GM12892 (cell line): ENCODE measurements around the gene PML.
A peak's percentile ranks its signal among the peaks of the same experiment; 100 is the strongest.

Experiments
- DNase-seq: peaks from one replicate; pipeline ENCODE4 v3.0.0; 2011; ENCODE audit not compliant: insufficient read length
- FAIRE-seq: peaks from 2 replicates; lab custom pipeline; 2011; peaks lifted over from hg19 to GRCh38; lab: Jason Lieb, UNC
- POLR2A ChIP-seq: IDR thresholded peaks from 2 replicates; pipeline ENCODE4 v1.6.1; 2011; ENCODE audit warnings: low read depth, low read length, control low read depth
- POLR2AphosphoS5 ChIP-seq: IDR thresholded peaks from 2 replicates; pipeline ENCODE4 v1.6.1; 2011; ENCODE audit warnings: low read depth, low read length, control low read depth
- TAF1 ChIP-seq: IDR thresholded peaks from 2 replicates; pipeline ENCODE4 v1.6.1; 2011; ENCODE audit warnings: low read depth, mild to moderate bottlenecking, control low read depth, low read length, borderline replicate concordance

The PML gene

DNA sequence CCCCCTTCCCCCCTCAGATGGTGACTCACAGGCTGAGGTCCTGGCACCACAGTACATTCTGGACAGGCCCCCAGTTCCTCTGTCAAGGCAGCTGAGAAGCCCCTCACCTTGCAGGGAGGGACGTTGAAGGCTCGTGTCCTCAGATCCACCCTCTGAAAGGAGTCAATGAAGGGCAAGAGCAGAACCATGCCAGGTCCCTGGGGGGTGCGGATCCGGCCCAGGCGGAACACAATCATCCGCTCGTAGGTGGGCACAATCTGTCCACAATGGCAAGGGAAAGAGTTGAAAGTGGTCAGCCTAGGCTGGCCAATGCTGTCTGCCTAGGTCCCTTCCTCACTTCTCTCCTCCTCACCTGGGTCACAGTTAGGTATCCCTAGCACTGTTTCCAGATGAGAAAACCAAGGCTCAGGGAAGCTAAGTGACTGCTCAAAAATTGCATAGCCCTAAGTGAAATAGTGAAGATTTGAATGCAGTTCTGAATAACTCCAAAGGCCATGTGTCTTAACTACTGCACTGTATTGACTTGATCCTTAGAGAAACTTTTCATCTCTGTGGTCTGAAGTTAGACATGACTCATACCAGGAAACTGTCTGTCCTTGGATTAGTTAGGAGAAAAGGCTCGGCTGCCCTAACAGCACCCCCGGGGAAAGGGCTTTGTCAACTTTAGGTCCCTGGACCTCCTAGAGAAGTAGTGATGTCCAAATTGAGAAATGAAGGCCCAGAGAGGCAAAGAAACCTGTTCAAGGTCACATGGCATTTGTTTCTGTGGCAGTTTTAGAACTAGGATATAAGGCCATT lies 5.3 kb upstream of the PML start:
- DNase-seq = no peak
- FAIRE-seq = no peak
- TF ChIP-seq POLR2A = no peak

DNA sequence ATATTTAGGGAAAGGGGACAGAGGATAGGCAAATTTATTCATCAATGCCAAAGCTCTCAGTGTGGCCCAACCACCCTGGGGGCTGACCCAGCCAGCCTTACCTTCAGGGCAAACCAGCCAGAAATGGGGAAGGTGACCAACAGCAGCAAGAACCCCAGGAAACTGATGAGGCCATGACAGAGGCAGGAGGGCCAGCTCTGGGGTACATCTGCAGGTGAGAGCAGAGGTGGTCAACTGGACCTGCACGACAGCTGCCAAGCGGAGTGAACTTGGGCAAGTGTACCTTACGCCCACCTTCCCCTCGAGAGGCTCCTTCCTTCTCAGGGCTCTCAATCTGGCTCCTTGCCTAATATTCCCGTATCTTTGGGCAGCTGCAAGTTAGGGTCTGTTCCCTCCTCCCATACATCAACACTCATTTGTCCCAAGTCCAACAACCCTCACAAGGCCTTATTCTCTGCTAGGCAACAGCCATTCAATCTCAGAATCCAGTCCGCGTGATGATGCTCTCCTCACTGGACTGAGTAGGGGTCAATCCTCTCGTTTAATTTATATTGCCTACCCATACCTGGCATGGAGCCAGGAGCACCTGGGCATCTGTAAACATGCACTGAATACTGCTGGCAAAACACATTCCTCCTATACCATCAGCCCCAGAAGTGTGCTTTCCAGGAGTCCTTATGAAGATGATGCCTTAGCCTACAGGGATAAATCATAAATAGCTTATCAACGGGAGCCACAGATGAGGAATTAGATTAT lies 4.1 kb upstream of the PML start:
- TF ChIP-seq TAF1 (no peak), POLR2AphosphoS5 (no peak), POLR2A (no peak)
- no peak for FAIRE-seq
- no peak for DNase-seq

DNA sequence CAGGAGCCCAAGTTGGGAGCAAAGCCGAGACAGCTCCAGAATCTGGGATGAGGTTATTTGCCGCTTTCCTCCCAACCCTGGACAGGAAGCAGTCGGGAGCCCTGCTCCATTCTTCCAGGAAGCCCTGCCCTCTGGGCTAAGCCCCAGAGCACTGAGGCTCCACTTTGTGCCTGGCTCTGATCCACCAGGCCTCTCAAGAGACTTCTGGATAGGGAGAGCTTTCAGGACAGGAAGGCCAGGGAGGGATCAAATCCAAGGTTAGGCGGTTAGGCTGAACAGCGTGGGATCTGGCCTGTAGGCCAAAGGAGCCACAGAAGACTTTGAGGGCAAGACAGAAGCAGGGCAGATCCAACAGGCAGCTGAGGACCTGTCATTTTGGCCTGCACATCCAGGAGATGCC lies 3.3 kb upstream of the PML start:
- DNase-seq (no peak), FAIRE-seq (no peak)
- TF ChIP-seq POLR2A (no peak), TAF1 (no peak), POLR2AphosphoS5 (no peak)

DNA sequence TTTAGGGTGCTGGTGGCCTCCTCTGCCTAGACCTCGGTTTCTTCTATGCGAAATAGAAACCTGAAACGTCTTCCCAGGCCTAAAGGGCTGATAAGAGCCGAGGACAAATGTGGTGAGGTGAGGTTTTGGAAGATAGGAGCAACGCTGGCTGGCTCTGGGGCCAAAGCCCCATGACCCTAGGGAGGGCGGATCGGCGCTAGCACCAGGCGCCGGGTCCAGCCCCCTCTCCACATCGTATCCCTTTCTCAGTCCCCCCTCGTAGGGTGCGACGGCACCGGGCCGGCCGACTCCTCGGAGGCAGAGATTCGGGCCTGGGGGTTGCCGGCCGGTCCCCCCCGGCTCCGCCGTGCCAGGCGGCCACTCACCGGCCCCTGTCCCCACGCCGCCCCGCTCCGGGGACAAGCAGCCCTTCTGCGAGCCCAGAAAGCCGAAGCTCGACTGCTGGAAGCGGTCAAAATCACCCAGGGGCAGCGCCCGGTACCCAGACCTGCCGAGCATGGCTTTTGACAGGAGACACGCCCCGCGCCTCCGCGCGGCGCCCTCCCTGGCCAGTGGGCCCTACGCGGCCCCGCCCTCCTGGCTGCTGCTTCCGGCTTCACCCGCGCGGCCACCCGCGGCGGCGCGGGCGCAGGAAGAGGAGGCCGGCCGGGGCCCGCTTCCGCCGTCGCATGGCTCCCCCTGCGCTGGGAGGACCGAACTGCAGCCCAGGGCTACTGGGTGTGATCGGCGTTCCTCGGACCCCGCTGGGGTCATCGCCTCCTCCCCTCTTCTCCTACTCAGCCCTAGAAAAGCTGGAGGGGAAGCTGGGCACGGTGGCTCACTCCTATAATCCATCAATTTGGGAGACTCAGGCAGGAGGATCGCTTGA lies 2.6 kb upstream of the PML start, which contains the start of gene STOML1:
Gene STOML1 (minus strand): TSS at position 570 of the 868 bp plus-strand sequence. CDS start 72 bp downstream, at position 498.
- TF ChIP-seq POLR2A (peak; percentile 72; the same call in 1 of the 2 replicates), POLR2AphosphoS5 (peak; percentile 61; the same call in 1 of the 2 replicates), TAF1 (peak; percentile 72)
- DNase-seq = peak; percentile 95

DNA sequence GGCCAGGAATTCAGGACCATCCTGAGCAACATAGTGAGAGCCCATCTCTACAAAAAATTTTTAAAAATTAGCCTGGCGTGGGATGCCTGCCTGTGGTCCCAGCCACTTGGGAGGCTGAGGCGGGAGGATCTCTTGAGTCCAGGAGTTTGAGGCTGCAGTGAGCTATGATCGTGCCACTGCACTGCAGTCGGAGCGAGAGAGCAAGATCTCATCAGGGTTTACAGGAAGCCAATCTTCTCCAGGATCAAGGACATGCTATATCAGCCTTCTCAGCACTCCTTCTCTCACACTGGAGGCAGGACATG lies 2.0 kb upstream of the PML start:
- DNase-seq = no peak
- FAIRE-seq = no peak
- TF ChIP-seq TAF1 = no peak
- TF ChIP-seq POLR2A = no peak
- TF ChIP-seq POLR2AphosphoS5 = no peak

More for the DNA sequence above, 2.6 kb upstream of the PML start, which contains the start of gene STOML1:
- peak; percentile 95 for FAIRE-seq

DNA sequence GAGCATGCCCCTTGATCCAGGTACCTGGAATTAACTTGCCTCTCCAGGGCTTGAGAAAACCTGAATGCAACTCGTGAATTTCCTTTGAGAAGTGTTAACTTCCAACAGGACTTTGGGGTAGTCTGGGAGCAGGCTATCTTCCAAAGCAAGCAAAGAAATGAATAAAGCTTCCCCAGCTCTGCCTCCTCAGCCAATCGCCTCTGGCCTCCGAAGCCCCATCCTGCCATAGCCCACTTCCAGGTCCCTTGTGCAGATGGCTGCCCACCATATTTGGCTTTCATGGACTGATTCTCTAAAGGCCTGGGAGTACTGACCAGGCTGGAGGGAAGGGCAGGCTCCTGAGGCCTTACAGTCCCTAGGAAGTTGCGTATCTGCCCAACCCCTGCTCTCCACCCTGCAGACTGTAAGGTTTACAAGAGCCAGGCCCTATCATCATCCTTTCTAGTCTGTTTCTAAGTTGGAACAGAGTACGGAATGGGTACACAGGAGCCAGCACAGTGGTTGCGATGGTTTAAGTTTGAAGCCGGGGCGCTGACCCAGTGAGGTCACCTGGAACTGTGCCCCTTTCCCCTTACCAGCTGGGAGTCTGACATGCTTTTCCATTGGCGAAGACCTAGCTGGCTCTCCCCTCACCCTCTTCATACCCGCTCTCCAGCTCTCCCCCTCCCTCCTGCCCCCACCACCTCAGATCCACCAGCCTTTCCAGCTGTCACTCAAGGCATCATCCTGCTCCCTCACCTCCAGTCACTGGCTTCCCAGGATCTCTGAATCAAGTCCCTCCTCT lies 1.1 kb upstream of the PML start:
- FAIRE-seq (no peak), DNase-seq (no peak)
- TF ChIP-seq POLR2AphosphoS5 (no peak), POLR2A (no peak), TAF1 (no peak)

DNA sequence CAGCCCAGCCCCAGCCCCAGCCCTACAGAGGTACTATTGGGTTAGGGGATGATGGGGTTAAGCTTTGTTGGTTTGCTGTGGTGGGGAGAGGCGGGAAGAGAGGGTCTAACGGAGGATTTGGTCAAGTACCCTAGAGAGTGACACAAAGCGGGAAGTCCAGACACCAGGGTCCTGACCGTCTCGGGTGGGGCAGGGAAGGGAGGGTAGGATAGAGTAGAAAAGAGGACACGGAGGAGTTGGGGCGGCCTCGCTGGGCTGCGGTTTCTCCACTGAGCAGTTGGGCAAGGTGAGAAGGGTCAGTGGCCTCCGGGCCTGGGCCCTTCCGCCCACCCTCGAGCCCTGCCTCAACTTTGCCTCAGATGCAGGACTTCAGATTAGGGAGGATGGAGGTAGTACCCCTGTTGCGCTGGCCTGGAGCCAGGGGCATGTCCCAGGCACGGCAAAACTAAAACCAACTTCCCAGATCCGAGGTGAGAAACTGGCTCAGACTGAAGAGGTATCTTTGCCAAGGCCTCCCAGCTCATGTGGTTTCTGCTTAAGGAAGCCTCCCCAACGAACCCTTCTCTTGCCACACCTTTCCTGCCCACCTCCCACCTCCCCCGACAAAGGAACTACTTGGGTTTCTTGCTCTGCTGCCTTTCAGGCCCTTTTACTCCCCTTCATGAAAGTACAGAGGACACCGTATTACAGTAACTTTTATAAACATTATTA lies 551 bp downstream of the PML start:
- no peak for FAIRE-seq
- TF ChIP-seq POLR2A = no peak
- TF ChIP-seq TAF1 = no peak
- no peak for TF ChIP-seq POLR2AphosphoS5
- DNase-seq = no peak

DNA sequence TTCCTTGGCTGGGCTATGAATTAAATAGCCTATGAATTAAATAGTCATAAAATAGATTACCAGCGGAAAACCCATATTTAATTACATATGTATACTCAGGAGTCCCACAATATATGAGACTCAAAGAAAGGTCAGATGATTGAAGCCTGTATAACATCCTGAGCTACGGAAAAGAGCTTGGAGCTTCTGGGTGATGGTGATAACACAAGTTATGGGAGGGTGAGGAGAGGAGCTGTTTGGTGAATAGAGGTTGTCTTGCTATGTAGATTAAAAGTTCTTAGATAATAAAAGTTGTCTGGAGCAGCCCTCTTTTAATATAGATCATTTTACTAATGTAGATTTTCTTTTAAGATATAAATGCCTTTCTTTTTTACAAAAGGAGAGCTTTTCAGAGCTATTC lies 1.8 kb downstream of the PML start:
- DNase-seq = no peak
- no peak for FAIRE-seq
- no peak for TF ChIP-seq TAF1
- no peak for TF ChIP-seq POLR2A
- no peak for TF ChIP-seq POLR2AphosphoS5

DNA sequence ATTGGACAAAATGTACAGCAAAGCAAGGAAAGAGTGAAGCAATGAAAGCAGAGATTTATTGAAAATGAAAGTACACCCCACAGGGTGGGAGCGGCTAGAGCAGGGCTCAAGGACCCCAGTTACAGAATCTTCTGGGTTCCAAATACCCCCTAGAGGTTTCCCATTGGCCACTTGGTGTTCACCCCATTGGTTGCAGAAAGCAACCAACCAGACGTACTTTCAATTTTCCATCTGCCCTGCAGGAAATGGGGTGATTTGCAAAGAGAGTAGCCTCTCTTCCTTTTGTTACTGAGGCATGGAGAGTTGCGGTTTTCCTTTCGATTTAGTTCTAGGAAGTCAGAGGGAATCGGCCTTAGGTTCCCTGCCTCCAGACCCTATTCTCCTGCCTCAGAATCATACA lies 2.4 kb downstream of the PML start:
- FAIRE-seq = no peak
- no peak for DNase-seq
- TF ChIP-seq TAF1 (no peak), POLR2A (no peak)

DNA sequence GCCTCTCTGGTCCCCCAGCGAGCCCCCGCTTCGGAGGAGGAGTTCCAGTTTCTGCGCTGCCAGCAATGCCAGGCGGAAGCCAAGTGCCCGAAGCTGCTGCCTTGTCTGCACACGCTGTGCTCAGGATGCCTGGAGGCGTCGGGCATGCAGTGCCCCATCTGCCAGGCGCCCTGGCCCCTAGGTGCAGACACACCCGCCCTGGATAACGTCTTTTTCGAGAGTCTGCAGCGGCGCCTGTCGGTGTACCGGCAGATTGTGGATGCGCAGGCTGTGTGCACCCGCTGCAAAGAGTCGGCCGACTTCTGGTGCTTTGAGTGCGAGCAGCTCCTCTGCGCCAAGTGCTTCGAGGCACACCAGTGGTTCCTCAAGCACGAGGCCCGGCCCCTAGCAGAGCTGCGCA lies 3.5 kb downstream of the PML start:
- FAIRE-seq (no peak), DNase-seq (no peak)
- no peak for TF ChIP-seq POLR2AphosphoS5
- TF ChIP-seq POLR2A = no peak
- no peak for TF ChIP-seq TAF1

DNA sequence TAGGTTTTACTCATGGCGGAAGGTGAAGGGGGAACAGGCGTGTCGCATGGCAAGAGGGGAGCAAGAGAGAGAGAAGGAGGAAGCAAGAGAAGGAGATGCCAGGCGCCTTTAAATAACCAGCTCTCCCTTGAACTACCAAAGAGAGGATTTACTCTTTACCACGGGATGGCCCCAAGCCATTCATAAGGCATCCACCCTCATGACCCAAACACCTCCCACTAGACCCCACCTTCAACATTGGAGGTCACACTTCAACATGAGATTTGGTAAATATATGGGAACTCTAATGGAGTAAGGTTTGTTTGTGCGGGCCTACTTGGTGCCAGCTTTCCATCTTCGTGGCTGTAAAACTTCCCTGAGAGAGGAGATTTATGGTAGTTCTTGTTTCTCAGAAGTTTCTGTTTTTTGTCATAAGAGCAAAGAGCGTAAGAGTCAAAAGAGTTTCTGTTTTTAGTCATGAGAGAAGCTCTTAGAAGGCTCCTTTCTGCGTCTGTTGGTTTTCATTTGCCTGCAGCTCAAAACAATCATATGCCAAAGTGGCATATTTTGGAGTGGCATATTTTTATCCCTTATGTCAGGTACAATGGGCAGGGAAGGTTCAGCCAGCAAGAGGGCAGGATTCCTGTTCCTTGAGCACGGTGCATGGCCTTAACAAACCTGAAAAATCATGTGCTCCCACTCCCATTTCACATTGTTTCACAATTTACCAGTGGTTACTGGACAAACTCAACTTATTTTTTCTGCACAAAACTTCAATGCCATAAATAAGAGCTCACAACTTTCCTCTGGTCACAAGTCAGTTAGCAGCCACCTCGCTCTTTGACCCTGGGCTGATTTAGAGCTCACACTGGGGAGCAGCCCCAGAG lies 12.5 kb downstream of the PML start:
- FAIRE-seq (no peak), DNase-seq (no peak)
- TF ChIP-seq TAF1 (no peak), POLR2AphosphoS5 (no peak), POLR2A (no peak)
